HG03342 (cell line): ENCODE data around the gene SUSD6.
"Not testable (repeated sequence)": the region's sequence is repeated elsewhere in the genome, so short reads cannot be mapped to it uniquely, and the experiment has no call there.

Experiments
- ATAC-seq: cut with Tn5 transposase; IDR thresholded peaks from one replicate; pipeline ENCODE4 v1.9.1; 2021; ENCODE audit warnings: mild to moderate bottlenecking, moderate library complexity; ENCODE audit not compliant: unreplicated experiment

SUSD6 gene

DNA sequence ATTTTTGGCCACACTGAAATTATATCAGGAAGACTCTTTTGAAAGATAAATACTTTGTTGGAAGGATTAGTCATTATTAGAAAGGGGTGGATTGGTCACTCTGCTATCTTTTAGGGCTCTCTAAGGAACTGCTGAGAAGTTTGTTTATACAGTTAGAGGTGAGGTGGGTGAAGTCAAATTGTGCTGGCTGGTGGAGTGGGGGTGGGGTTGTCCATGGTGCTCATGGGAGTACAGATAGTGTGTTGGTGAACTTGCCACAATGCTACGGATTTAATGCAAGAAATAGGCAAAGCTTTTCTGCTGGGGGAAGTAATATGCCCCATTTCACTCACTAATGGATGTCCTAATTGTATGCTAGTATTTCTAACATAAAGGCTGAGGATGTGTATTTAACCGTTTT lies 35.8 kb downstream of the SUSD6 start:
- ATAC-seq, result no peak

- not testable (repeated sequence) for ATAC-seq
Observed at GRCh38 chr14:69647642-69648041, 36.2 kb downstream of the SUSD6 start.

- ATAC-seq, result no peak
Observed at GRCh38 chr14:69648480-69649451, 37.4 kb downstream of the SUSD6 start.

DNA sequence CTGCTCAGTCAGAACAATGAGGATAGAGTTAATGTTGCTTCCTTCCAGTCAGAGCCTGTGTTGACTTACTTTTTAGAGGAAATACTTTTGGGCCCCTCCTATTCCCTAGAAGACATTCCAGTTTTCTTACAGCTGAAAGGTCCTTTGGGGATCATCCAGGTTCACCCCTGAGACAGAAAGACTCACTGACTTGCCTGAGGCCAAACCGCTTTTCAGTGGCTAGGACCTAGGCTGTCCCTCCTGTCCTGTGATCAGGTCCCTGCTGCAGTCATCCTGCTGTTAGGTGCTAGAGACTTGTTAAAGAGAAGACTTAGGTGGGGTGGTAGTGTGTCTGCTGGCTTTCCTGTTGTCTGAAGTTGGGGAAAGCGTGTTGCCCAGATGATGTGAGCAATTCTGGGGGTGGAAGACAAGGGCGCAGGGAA lies 39.6 kb downstream of the SUSD6 start:
- ATAC-seq, result no peak

GRCh38 chr14:69651664-69652063 lies 40.3 kb downstream of the SUSD6 start:
- no peak for ATAC-seq

- no peak for ATAC-seq
Observed at GRCh38 chr14:69652942-69653684, 41.7 kb downstream of the SUSD6 start.

- ATAC-seq, result no peak
Observed at GRCh38 chr14:69654116-69654515, 42.7 kb downstream of the SUSD6 start.

- ATAC-seq, result no peak
Observed at GRCh38 chr14:69657950-69658355, 46.6 kb downstream of the SUSD6 start.

- ATAC-seq, result no peak
Observed at GRCh38 chr14:69658664-69659261, 47.4 kb downstream of the SUSD6 start.

GRCh38 chr14:69660344-69661193 lies 49.2 kb downstream of the SUSD6 start:
- no peak for ATAC-seq

DNA sequence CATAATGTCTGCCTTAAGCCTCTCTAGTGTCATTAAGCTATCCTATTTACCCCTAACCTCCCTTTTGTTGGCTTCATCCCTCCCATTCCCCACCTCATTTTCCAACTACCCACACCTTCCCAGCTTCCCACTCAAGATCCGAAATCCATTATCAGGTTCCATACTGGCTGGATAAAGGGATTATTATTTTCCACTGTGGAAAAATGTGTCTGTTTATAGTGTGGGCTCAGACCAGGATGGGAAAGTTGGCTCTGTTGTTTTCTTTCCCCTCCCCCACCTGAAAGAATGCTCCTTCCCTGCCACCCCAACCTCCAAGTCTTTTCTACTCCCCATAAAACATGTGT lies 49.8 kb downstream of the SUSD6 start:
- ATAC-seq, result no peak

GRCh38 chr14:69662636-69663299 lies 51.4 kb downstream of the SUSD6 start:
- no peak for ATAC-seq

DNA sequence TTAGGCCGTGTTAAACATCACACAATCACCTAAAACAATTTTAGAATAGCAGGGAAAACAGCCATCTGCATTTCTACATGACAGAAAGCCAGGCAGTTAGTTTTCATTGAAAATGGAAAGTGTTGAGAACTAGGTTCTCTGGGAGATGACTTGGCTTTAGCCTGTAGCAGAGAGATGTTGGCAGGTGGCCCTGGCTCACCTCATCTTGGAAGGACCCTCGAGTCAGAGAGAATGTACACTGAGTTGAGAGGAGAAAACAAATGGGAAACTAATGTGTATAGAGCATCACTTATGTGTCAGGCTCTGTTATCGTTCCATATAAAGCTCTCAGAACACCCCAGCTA lies 51.9 kb downstream of the SUSD6 start:
- no peak for ATAC-seq

- ATAC-seq, result no peak
Observed at GRCh38 chr14:69664265-69664664, 52.9 kb downstream of the SUSD6 start.

GRCh38 chr14:69664865-69665526 lies 53.6 kb downstream of the SUSD6 start:
- no peak for ATAC-seq

DNA sequence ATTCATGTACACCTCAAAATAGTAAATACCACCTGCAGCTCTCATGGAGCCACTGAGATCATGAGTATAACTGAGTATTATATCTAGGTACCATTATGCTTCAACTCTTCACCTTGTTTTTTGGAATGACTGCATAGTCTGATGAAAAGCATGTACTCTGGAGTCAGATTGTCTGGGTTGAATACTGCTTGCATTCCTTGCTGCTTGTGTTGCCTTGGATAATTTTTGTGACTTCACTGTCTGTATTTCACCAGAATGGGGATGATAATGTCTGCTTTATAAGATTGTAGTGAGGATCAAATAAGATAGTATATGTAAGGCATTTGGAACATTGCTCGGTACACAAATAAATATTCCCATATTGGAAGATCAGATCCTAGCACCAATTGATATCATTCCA lies 54.2 kb downstream of the SUSD6 start:
- no peak for ATAC-seq

- ATAC-seq, result no peak
Observed at GRCh38 chr14:69666112-69666511, 54.7 kb downstream of the SUSD6 start.

DNA sequence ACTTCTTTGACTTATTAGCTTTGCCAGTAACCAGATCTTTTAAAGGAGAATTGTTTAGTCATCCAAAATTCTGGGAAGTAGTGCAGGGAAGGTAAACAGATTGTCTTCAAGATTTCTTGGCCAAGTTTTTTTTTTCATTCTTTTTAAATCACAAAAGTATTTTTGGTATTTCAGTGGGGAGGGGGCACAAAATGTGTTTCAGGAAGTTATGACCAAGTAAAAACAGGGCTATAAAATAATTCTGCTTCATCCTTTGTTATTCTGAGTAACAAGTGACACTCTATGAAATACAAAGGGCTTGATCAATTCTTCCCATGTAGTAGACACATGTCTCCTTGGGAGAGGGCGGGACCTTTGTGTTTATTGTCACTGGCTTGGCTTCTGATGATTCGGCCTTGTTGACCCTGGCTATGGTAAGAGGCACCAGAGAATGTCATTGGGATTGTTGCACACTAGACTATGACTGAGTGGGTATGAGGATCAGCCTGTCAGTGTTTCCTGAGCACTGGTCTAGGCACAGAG lies 55.4 kb downstream of the SUSD6 start:
- no peak for ATAC-seq

GRCh38 chr14:69667938-69668335 lies 56.5 kb downstream of the SUSD6 start:
- ATAC-seq, result peak; percentile 32

- ATAC-seq, result no peak
Observed at GRCh38 chr14:69669375-69669774, 58.0 kb downstream of the SUSD6 start.
